Measurements from ENCODE around the gene GLUL. TPM values are rescaled to one million over a fixed set of nuclear protein-coding genes. Genes with fewer than 3 reads are reported as not detected.

The GLUL gene
- total and polyA plus RNA-seq, 2 donors (not counting 1 experiment from before 2014, with no cell fraction given), result 38.9 to 44.2 TPM

DNA sequence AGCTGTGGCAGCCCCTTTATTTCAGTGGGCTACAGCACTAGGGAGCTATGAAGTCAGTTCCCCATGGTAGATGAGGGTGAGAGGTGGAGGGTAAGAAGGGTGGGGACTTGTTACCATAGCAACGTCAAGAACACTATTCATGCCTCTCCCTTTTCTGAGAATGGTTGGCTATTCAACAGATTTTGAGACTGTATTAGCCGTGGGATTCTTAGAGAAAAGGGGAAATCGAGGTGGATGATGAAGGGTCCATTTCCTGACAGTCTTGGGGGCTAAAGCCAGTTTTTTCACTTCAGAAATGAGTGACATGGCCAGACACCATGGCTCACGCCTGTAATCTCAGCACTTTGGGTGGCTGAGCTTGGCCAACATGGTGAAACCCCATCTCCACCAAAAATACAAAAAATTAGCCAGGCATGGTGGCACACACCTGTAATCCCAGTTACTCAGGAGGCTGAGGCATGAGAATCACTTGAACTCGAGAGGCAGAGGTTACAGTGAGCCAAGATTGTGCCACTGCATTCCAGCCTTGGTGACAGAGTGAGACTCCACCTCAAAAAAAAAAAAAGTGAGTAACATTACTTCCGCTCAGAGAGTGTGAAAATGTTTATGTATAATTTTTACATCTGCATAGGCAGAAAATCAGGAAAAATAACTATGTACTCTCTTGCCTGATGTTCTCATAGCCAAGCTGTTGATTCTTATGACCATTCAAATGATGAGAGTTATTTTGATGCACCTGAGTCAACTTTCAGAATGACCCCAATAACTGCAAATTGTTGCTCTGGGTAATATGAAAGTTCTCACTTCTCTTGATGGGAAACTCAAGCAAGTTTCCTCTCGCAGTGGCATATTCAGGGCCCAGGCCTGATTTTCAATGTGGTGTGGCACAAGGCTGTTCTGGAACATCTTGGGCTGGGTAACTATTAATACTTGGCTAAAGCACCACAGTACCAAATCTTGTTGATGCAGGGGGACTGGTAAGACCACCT lies 35.1 kb upstream of the GLUL start:
- Mint-ChIP-seq H3K4me1 (peaks cover 17% of the 10 kb centered on the region), H3K27ac (no peak overlapping the region), H3K9me3 (ENCODE audit: insufficient read depth) (no peaks in the 10 kb centered on the region), H3K27me3 (no peaks in the 10 kb centered on the region), H3K4me3 (no peak overlapping the region)
- Histone ChIP-seq H3K27me3 (replicated peaks in 1 of 4; ENCODE audit: control extremely low read depth in 1 of 4, control insufficient read depth in 3 of 4, insufficient read depth in 4 of 4, low read length in 3 of 4) (no peaks in the 10 kb centered on the region), H3K79me2 (ENCODE audit: control insufficient read depth, insufficient read depth, low read length) (no peaks in the 10 kb centered on the region), H3K9me3 (ENCODE audit: control extremely low read depth in 1 of 3, control insufficient read depth in 2 of 3, insufficient read depth in 1 of 3, low read length in 2 of 3) (no peaks in the 10 kb centered on the region), H3K4me3 (ENCODE audit: control extremely low read depth in 1 of 5, extremely low read depth in 1 of 5, insufficient read depth in 1 of 5, low read depth in 2 of 5, low read length in 4 of 5) (no peak overlapping the region), H3K9ac (ENCODE audit: low read length) (no peak overlapping the region), H3K4me2 (replicated peaks; ENCODE audit: low read depth, low read length, poor library complexity, severe bottlenecking) (no peak overlapping the region), H2AFZ (ENCODE audit: insufficient read depth, low read depth, low read length, poor library complexity, severe bottlenecking) (no peak overlapping the region), H3K36me3 (replicated peaks in 1 of 2; ENCODE audit: control extremely low read depth in 1 of 2, control insufficient read depth in 1 of 2, extremely low read depth in 1 of 2, insufficient read depth in 2 of 2, low read length in 1 of 2) (no peaks in the 10 kb centered on the region), H4K20me1 (ENCODE audit: control insufficient read depth, insufficient read depth, low read length, poor library complexity, severe bottlenecking) (no peaks in the 10 kb centered on the region), H3K27ac (ENCODE audit: low read length in 2 of 2) (no peak overlapping the region), H3K4me1 (ENCODE audit: control insufficient read depth in 2 of 2, insufficient read depth in 2 of 2, low read length in 2 of 2) (peaks cover 0 to 8% of the 10 kb centered on the region in 2 donors)
- ChIA-PET POLR2A (no interaction called here), CTCF (interaction anchor here (0.7 kb wide), 1 partner anchor 165 kb away, joined by 4 read pairs; no protein-coding TSS in a partner anchor)
- intact Hi-C loops (cut with micrococcal nuclease), result no loop called here
- ATAC-seq (ENCODE audit: low read depth) (no peak), DNase-seq (no peak)
- WGBS (ENCODE audit: insufficient coverage), result 49% methylated on average over 4 of the region's 7 CpGs
- TF ChIP-seq EZH2 (IDR thresholded peaks at IDR 0.05; ENCODE audit: borderline replicate concordance, insufficient read depth, low read depth, low read length, poor library complexity, severe bottlenecking) (no peak), CTCF (IDR thresholded peaks at IDR 0.05) (no peak)

GRCh38 chr1:182415789-182416188 lies 24.2 kb upstream of the GLUL start:
- intact Hi-C loops (cut with micrococcal nuclease), result no loop called here
- Histone ChIP-seq H3K9ac (ENCODE audit: low read length) (no peak overlapping the region), H4K20me1 (ENCODE audit: control insufficient read depth, insufficient read depth, low read length, poor library complexity, severe bottlenecking) (no peaks in the 10 kb centered on the region), H3K36me3 (replicated peaks in 1 of 2; ENCODE audit: control extremely low read depth in 1 of 2, control insufficient read depth in 1 of 2, extremely low read depth in 1 of 2, insufficient read depth in 2 of 2, low read length in 1 of 2) (no peaks in the 10 kb centered on the region), H3K27me3 (replicated peaks in 1 of 4; ENCODE audit: control extremely low read depth in 1 of 4, control insufficient read depth in 3 of 4, insufficient read depth in 4 of 4, low read length in 3 of 4) (peaks cover 0 to 15% (median 0%) of the 10 kb centered on the region in 4 experiments), H2AFZ (ENCODE audit: insufficient read depth, low read depth, low read length, poor library complexity, severe bottlenecking) (no peak overlapping the region), H3K4me1 (ENCODE audit: control insufficient read depth in 2 of 2, insufficient read depth in 2 of 2, low read length in 2 of 2) (no peaks in the 10 kb centered on the region), H3K4me3 (ENCODE audit: control extremely low read depth in 1 of 5, extremely low read depth in 1 of 5, insufficient read depth in 1 of 5, low read depth in 2 of 5, low read length in 4 of 5) (no peak overlapping the region), H3K27ac (ENCODE audit: low read length in 2 of 2) (no peak overlapping the region), H3K9me3 (ENCODE audit: control extremely low read depth in 1 of 3, control insufficient read depth in 2 of 3, insufficient read depth in 1 of 3, low read length in 2 of 3) (peaks cover 0 to 1% (median 0%) of the 10 kb centered on the region in 3 donors), H3K4me2 (replicated peaks; ENCODE audit: low read depth, low read length, poor library complexity, severe bottlenecking) (no peak overlapping the region), H3K79me2 (ENCODE audit: control insufficient read depth, insufficient read depth, low read length) (no peaks in the 10 kb centered on the region)
- H3K27me3 Mint-ChIP-seq, result peaks cover 18% of the 10 kb centered on the region
- H3K4me3 Mint-ChIP-seq, result no peak overlapping the region
- ChIA-PET POLR2A (no interaction called here), CTCF (interaction anchor here (1.3 kb wide), 1 partner anchor 273 kb away, joined by 3 read pairs; no protein-coding TSS in a partner anchor)
- no CpG with 5 or more reads among the region's 1 CpG for WGBS (ENCODE audit: insufficient coverage)
- ATAC-seq (ENCODE audit: low read depth), result no peak
- no peaks in the 10 kb centered on the region for H3K4me1 Mint-ChIP-seq
- no peak for DNase-seq
- no peak overlapping the region for H3K27ac Mint-ChIP-seq
- TF ChIP-seq EZH2 (IDR thresholded peaks at IDR 0.05; ENCODE audit: borderline replicate concordance, insufficient read depth, low read depth, low read length, poor library complexity, severe bottlenecking) (no peak), CTCF (IDR thresholded peaks at IDR 0.05) (no peak)
- no peaks in the 10 kb centered on the region for H3K9me3 Mint-ChIP-seq (ENCODE audit: insufficient read depth)

All from B cell (primary cell).